K562 (cell line): ENCODE data around the gene PRRC2B. TPM values are rescaled to one million over a fixed set of nuclear protein-coding genes. Genes with fewer than 3 reads are reported as not detected.
A peak's percentile ranks its signal among the peaks of the same experiment; 100 is the strongest.

Source experiments
- ATAC-seq: fragments of 200-7000 bp; cut with Tn5 transposase; 3 replicates; pipeline ENCODE4 v1.9.1; 2020; ENCODE audit warnings: moderate library complexity
- BruUV-seq: library from RNA; stranded (reverse); fragments of 400-500 nt; replicated peaks from 2 replicates; lab custom pipeline; 2021; lab: Mats Ljungman, UMichigan
- CTCF ChIA-PET: fragments of 300-600 bp; formaldehyde crosslinking; extraction: SDS; loops from one replicate; lab custom pipeline; 2021; ENCODE audit warnings: low intra/inter-chr PET ratio; lab: Yijun Ruan, JAX
- POLR2A ChIA-PET: fragments of 300-600, 350-650 bp; sonication (Branson Sonifier 250); formaldehyde crosslinking; extraction: SDS; loops from one replicate; lab custom pipeline; 2021; ENCODE audit warnings: antibody characterized with exemption, inconsistent platforms; lab: Yijun Ruan, JAX
- DNase-seq, 4 experiments: peaks; one replicate each; pipeline versions ENCODE4 v3.0.0 to v3.0.0-alpha.2; 2011 to 2018; ENCODE audit warnings: low spot score in 3 of 4, mixed read lengths in 3 of 4; ENCODE audit errors: extremely low read depth in 1 of 4
- FAIRE-seq: peaks from 2 replicates; lab custom pipeline; 2011; peaks lifted over from hg19 to GRCh38; lab: Jason Lieb, UNC
- H2AFZ ChIP-seq: 2 replicates; pipeline ENCODE4 v1.6.0; 2011; ENCODE audit warnings: low read depth, low read length, control low read depth, inconsistent platforms
- H3K27ac ChIP-seq: fragments of 200-600 bp; 3 replicates; pipeline ENCODE4 v1.8.0; 2011; ENCODE audit warnings: low read depth, mild to moderate bottlenecking, control low read depth, inconsistent platforms, low read length, moderate library complexity, mixed read lengths; ENCODE audit errors: extremely low read depth
- H3K27me3 ChIP-seq, 2 experiments: fragments of 300-600 bp in 1 of 2; 2 replicates in 1 of 2; 3 replicates in 1 of 2; pipeline versions ENCODE4 v1.6.0 to v1.8.0; 2011; ENCODE audit warnings: inconsistent platforms in 2 of 2, low read length in 2 of 2, mild to moderate bottlenecking in 1 of 2, mixed read lengths in 1 of 2, moderate library complexity in 1 of 2; ENCODE audit not compliant: control insufficient read depth in 2 of 2, insufficient read depth in 2 of 2
- H3K36me3 ChIP-seq: fragments of 300-600 bp; 3 replicates; pipeline ENCODE4 v1.8.0; 2011; ENCODE audit warnings: mild to moderate bottlenecking, low read length, inconsistent platforms; ENCODE audit not compliant: control insufficient read depth, insufficient read depth
- H3K4me1 ChIP-seq, 2 experiments: fragments of 200-600 bp in 1 of 2; replicated peaks in 1 of 2; 2 replicates in 1 of 2; 3 replicates in 1 of 2; pipeline versions ENCODE4 v1.5.1 to v1.8.0; 2011; ENCODE audit warnings: inconsistent platforms in 2 of 2, low read length in 2 of 2, mild to moderate bottlenecking in 1 of 2, mixed read lengths in 1 of 2, moderate library complexity in 1 of 2; ENCODE audit not compliant: control insufficient read depth in 2 of 2, insufficient read depth in 2 of 2
- H3K4me2 ChIP-seq: 2 replicates; pipeline ENCODE4 v1.6.1; 2011; ENCODE audit warnings: low read length, control low read depth, inconsistent platforms, mixed read lengths; ENCODE audit not compliant: insufficient read depth
- H3K4me3 ChIP-seq: fragments of 200-600 bp; sonication (generic), shearing (Covaris generic); 2 replicates; pipeline ENCODE4 v1.5.1; 2016; ENCODE audit warnings: control low read depth, inconsistent platforms
- H3K79me2 ChIP-seq: fragments of 200-600 bp; 3 replicates; pipeline ENCODE4 v1.8.0; 2011; ENCODE audit warnings: low read length, inconsistent platforms; ENCODE audit not compliant: control insufficient read depth, insufficient read depth
- H3K9ac ChIP-seq, 2 experiments: 2 replicates each; pipeline versions ENCODE4 v1.6.0 to v1.6.1; 2011; ENCODE audit warnings: low read depth in 2 of 2, low read length in 2 of 2, control low read depth in 1 of 2, inconsistent platforms in 1 of 2, mild to moderate bottlenecking in 1 of 2, mixed read lengths in 1 of 2; ENCODE audit not compliant: insufficient read depth in 1 of 2
- H3K9me1 ChIP-seq: one replicate; pipeline ENCODE4 v1.6.0; 2011; ENCODE audit warnings: inconsistent platforms, mild to moderate bottlenecking, low read length, moderate library complexity; ENCODE audit not compliant: control insufficient read depth, insufficient read depth
- H3K9me3 ChIP-seq: replicated peaks from 2 replicates; pipeline ENCODE4 v1.5.1; 2011; ENCODE audit warnings: low read depth, low read length, inconsistent platforms; ENCODE audit not compliant: control insufficient read depth, insufficient read depth
- H4K20me1 ChIP-seq: replicated peaks from 2 replicates; pipeline ENCODE4 v1.6.1; 2011; ENCODE audit warnings: low read length, inconsistent platforms, mixed read lengths; ENCODE audit not compliant: control insufficient read depth, insufficient read depth
- ARID2 ChIP-seq: fragments of 450-650 bp; IDR thresholded peaks from 2 replicates; pipeline ENCODE4 v1.6.1; 2017; ENCODE audit warnings: antibody characterized with exemption, mild to moderate bottlenecking
- GABPA ChIP-seq: fragments of 200-800 bp; sonication (Bioruptor generic); conservative IDR thresholded peaks from 2 replicates; pipeline ENCODE4 v1.6.1; 2016; ENCODE audit warnings: low read depth, missing genetic modification characterization, missing compliant biosample characterization
- JUND ChIP-seq, 2 experiments: IDR thresholded peaks; 2 replicates in 1 of 2; 3 replicates in 1 of 2; pipeline ENCODE4 v1.6.1; 2011; ENCODE audit warnings: borderline replicate concordance in 2 of 2, low read depth in 2 of 2, low read length in 2 of 2, improper control_type of control experiment in 1 of 2, missing biosample characterization in 1 of 2, missing genetic modification characterization in 1 of 2, missing genetic modification reagents in 1 of 2
- KDM2B ChIP-seq: fragments of 250-450 bp; sonication (Bioruptor Pico); IDR thresholded peaks from 2 replicates; pipeline ENCODE4 v1.8.0; 2021; ENCODE audit warnings: mild to moderate bottlenecking, moderate library complexity
- L3MBTL2 ChIP-seq: fragments of 450-650 bp; IDR thresholded peaks from 2 replicates; pipeline ENCODE4 v1.6.1; 2016; ENCODE audit warnings: mild to moderate bottlenecking, moderate library complexity
- ZFX ChIP-seq: sonication (generic); formaldehyde crosslinking; IDR thresholded peaks from 2 replicates; pipeline ENCODE4 v1.8.0; 2022; ENCODE audit warnings: mild to moderate bottlenecking, missing genetic modification reagents, moderate library complexity
- ZNF224 ChIP-seq: sonication (generic); formaldehyde crosslinking; IDR thresholded peaks from 2 replicates; pipeline ENCODE4 v1.8.0; 2022; ENCODE audit warnings: mild to moderate bottlenecking, missing genetic modification reagents
- ZNF79 ChIP-seq: fragments of 250-450 bp; sonication (Bioruptor Pico); IDR thresholded peaks from 2 replicates; pipeline ENCODE4 v1.4.0; 2020; ENCODE audit warnings: low read depth, mild to moderate bottlenecking, moderate library complexity
- WGBS: fragments of 100-300 bp; shearing (Covaris generic); methylation state at CpG from one replicate; pipeline ENCODE4 v1.1.6; 2016; ENCODE audit warnings: low coverage, mixed read lengths; ENCODE audit not compliant: insufficient coverage; ENCODE audit errors: missing lambda C conversion rate; 5-methylcytosine and 5-hydroxymethylcytosine counted together
- in situ Hi-C: fragments of 300-500 bp; cut with MboI; formaldehyde crosslinking; loops from 4 replicates; pipeline ENCODE4 v1.15.0; 2018; ENCODE audit warnings: inconsistent platforms, mixed read lengths
- intact Hi-C: fragments of 100-400 bp; cut with micrococcal nuclease; formaldehyde crosslinking; loops from 2 replicates; pipeline ENCODE4 v1.14.2; 2022
- polyA plus RNA-seq, 8 experiments: library from polyadenylated mRNA; depleted of rRNA in 4 of 8; stranded (reverse) in 5 of 8; unstranded in 3 of 8; fragments of >200 nt; fragmentation: Nextera tagmentation in 2 of 8; fragmentation: Illumina TruSeq in 1 of 8; extraction: Ambion mirVana in 2 of 8; extraction: Trizol in 1 of 8; gene quantifications; 2 replicates each; pipeline versions ENCODE4 v1.2.1 to v1.2.3, GENCODE V29; 2011 to 2014; ENCODE audit warnings: inconsistent platforms in 1 of 8, missing spikeins in 1 of 8
- total RNA-seq, 7 experiments: library from RNA; depleted of rRNA in 6 of 7; stranded (reverse); fragments of >200 nt in 6 of 7; fragmentation: Illumina TruSeq in 2 of 7; extraction: Trizol in 2 of 7; gene quantifications; 2 replicates each; pipeline versions ENCODE4 v1.2.1 to v1.2.3, GENCODE V29; 2011 to 2021; ENCODE audit warnings: low replicate concordance in 1 of 7
- TF ChIP-seq, protein P1 (sequence below), 2 experiments: fragments of 450-650 bp; IDR thresholded peaks; 2 replicates each; pipeline ENCODE4 v1.6.1; 2016
- TF ChIP-seq, protein P2 (sequence below), 2 experiments: fragments of 450-650 bp; formaldehyde crosslinking in 1 of 2; IDR thresholded peaks; 2 replicates each; pipeline versions ENCODE4 v1.4.0 to v1.6.1; 2014 to 2020; ENCODE audit warnings: mild to moderate bottlenecking in 2 of 2, borderline replicate concordance in 1 of 2, low read depth in 1 of 2

Gene PRRC2B
- total and polyA plus RNA-seq, 9 of the 15 experiments (the other 6 are each of a cell fraction or from before 2014, with no cell fraction given), result 0.34 to 125 (median 30.9) TPM

DNA sequence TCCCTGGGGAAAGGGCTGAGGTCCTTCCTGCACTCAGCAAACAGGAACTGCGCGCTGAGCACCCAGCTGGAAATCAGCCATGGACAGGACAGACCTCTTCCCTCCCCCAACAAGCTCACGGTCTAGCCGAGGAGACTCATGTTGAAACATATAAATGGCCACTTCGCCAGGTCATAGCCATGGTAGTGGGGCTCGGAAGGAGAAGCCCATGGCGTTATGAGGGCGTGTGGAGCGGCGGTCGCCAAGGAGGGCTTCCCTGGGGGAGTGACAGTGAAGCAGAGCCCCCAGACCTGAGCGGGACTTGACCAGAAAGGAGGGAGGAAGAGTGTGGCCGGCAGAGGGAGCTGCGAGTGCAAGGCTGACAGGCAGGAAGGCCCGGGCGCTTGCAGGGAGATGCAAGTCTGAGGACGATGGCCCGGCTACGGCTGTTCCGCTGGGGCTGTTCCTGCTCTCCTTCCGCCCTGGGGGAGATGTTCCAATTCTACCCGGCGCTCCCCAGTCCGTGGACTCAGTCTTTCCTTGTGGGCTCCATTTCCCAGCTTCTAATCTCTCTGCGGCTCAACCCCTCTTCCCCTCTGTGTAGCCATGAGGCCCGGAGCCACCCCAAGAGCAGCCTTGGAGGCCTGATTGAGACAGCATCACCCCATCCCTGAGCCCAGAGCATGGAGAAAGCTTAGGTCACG lies 43.9 kb upstream of the PRRC2B start:
- peaks cover 3 to 25% of the 10 kb centered on the region in 2 experiments; a peak in 4 of 5 replicates for H3K4me1 ChIP-seq
- H4K20me1 ChIP-seq, result no peaks in the 10 kb centered on the region
- in situ Hi-C loops, result loop anchor here (10.0 kb wide), 1 partner anchor 125 kb away; no protein-coding TSS in a partner anchor
- no peak overlapping the region; the same call in 2 of the 3 replicates for H3K27ac ChIP-seq
- H2AFZ ChIP-seq, result peak overlapping the region; percentile 97
- 4% methylated on average over 24 of the region's 27 CpGs for whole genome bisulfite sequencing
- no peaks in the 10 kb centered on the region for H3K9me1 ChIP-seq
- H3K9me3 ChIP-seq, result no peaks in the 10 kb centered on the region
- peak overlapping the region; percentile 62 to 88; a peak in 3 of 4 replicates for H3K9ac ChIP-seq
- H3K79me2 ChIP-seq, result no peaks in the 10 kb centered on the region
- ATAC-seq (peak; percentile 99), DNase-seq (peak; percentile 82 to 90 (median 86)), FAIRE-seq (peak; percentile 87)
- CTCF ChIA-PET, result interaction anchor here (0.7 to 1.9 kb wide), 6 partner anchors 42 to 390 kb away, joined by 3 to 12 read pairs (median 6); partner anchors contain the start of gene RAPGEF1
- H3K27me3 ChIP-seq, result no peaks in the 10 kb centered on the region
- POLR2A ChIA-PET, result interaction anchor here (0.6 to 2.0 kb wide), 7 partner anchors 13 to 173 kb away, joined by 3 to 10 read pairs (median 4); no protein-coding TSS in a partner anchor
- H3K36me3 ChIP-seq, result no peaks in the 10 kb centered on the region
- peak overlapping the region; percentile 29 for H3K4me3 ChIP-seq
- BruUV-seq, result no TSS peak
- intact Hi-C loops, result loop anchor here (2.0 to 5.0 kb wide), 3 partner anchors 57 to 397 kb away; no protein-coding TSS in a partner anchor
- H3K4me2 ChIP-seq, result peak overlapping the region; percentile 87
- TF ChIP-seq ZFX (CRISPR knock-in tag), result peak; percentile 70
- no peak for TF ChIP-seq ZNF224 (CRISPR knock-in tag)
- peak; percentile 76 for TF ChIP-seq L3MBTL2
- TF ChIP-seq JUND (IDR thresholded peaks at IDR 0.05; ENCODE audit: borderline replicate concordance, low read depth, low read length), result peak; percentile 31; the same call in 1 of the 2 replicates
- peak; percentile 10; the same call in 1 of the 3 replicates for TF ChIP-seq JUND (tag; IDR thresholded peaks at IDR 0.05; ENCODE audit: borderline replicate concordance, low read depth, low read length)
- no peak for TF ChIP-seq ZNF79
- TF ChIP-seq KDM2B (CRISPR knock-in tag), result no peak
- TF ChIP-seq, protein P1, sequence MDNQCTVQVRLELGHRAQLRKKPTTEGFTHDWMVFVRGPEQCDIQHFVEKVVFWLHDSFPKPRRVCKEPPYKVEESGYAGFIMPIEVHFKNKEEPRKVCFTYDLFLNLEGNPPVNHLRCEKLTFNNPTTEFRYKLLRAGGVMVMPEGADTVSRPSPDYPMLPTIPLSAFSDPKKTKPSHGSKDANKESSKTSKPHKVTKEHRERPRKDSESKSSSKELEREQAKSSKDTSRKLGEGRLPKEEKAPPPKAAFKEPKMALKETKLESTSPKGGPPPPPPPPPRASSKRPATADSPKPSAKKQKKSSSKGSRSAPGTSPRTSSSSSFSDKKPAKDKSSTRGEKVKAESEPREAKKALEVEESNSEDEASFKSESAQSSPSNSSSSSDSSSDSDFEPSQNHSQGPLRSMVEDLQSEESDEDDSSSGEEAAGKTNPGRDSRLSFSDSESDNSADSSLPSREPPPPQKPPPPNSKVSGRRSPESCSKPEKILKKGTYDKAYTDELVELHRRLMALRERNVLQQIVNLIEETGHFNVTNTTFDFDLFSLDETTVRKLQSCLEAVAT (IDR thresholded peaks at IDR 0.05), result 0 out of 4 replicates have a peak, but pooled peaks of 1 of the 2 experiments have one; percentile 17
- TF ChIP-seq, protein P2, sequence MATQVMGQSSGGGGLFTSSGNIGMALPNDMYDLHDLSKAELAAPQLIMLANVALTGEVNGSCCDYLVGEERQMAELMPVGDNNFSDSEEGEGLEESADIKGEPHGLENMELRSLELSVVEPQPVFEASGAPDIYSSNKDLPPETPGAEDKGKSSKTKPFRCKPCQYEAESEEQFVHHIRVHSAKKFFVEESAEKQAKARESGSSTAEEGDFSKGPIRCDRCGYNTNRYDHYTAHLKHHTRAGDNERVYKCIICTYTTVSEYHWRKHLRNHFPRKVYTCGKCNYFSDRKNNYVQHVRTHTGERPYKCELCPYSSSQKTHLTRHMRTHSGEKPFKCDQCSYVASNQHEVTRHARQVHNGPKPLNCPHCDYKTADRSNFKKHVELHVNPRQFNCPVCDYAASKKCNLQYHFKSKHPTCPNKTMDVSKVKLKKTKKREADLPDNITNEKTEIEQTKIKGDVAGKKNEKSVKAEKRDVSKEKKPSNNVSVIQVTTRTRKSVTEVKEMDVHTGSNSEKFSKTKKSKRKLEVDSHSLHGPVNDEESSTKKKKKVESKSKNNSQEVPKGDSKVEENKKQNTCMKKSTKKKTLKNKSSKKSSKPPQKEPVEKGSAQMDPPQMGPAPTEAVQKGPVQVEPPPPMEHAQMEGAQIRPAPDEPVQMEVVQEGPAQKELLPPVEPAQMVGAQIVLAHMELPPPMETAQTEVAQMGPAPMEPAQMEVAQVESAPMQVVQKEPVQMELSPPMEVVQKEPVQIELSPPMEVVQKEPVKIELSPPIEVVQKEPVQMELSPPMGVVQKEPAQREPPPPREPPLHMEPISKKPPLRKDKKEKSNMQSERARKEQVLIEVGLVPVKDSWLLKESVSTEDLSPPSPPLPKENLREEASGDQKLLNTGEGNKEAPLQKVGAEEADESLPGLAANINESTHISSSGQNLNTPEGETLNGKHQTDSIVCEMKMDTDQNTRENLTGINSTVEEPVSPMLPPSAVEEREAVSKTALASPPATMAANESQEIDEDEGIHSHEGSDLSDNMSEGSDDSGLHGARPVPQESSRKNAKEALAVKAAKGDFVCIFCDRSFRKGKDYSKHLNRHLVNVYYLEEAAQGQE (IDR thresholded peaks at IDR 0.05; ENCODE audit: borderline replicate concordance), result peak; percentile 83
- TF ChIP-seq, protein P2 (CRISPR knock-in tag; IDR thresholded peaks at IDR 0.05; ENCODE audit: low read depth), result no peak
- peak; percentile 58; the same call in 1 of the 2 replicates for TF ChIP-seq ARID2
- no peak for TF ChIP-seq GABPA (tag)
